Urinary bladder (tissue), 4 donors: ENCODE results near the gene AK2. TPM values are rescaled to one million over a fixed set of nuclear protein-coding genes. Genes with fewer than 3 reads are reported as not detected.
A peak's percentile ranks its signal among the peaks of the same experiment; 100 is the strongest.
"Not testable (repeated sequence)": the region's sequence is repeated elsewhere in the genome, so short reads cannot be mapped to it uniquely, and the experiment has no call there.

Experiments
- DNase-seq: peaks from one replicate; pipeline ENCODE4 v3.0.0-alpha.2; 2015; ENCODE audit errors: extremely low spot score
- H3K27ac ChIP-seq: one replicate; pipeline ENCODE4 v1.5.1; 2013; ENCODE audit warnings: low read depth, mild to moderate bottlenecking, moderate library complexity
- H3K36me3 ChIP-seq: one replicate; pipeline ENCODE4 v1.6.1; 2013; ENCODE audit warnings: mild to moderate bottlenecking, moderate library complexity; ENCODE audit not compliant: insufficient read depth
- H3K4me1 ChIP-seq: one replicate; pipeline ENCODE4 v1.6.1; 2013; ENCODE audit warnings: mild to moderate bottlenecking, moderate library complexity; ENCODE audit not compliant: insufficient read depth
- H3K4me3 ChIP-seq: one replicate; pipeline ENCODE4 v1.5.1; 2013; ENCODE audit warnings: low read depth, low read length
- WGBS: extraction: QIAGEN DNeasy Blood & Tissue Kit; methylation state at CpG from one replicate; pipeline ENCODE4 v1.1.7; 2013; 5-methylcytosine and 5-hydroxymethylcytosine counted together
- polyA plus RNA-seq: library from polyadenylated mRNA; stranded (reverse); fragments of 200-250 nt; gene quantifications from one replicate; pipeline ENCODE4 v1.2.3, GENCODE V29; 2013
- total RNA-seq: library from RNA; depleted of rRNA; stranded (reverse); fragments of >200 nt; gene quantifications from one replicate; pipeline ENCODE4 v1.2.3, GENCODE V29; 2014
- donor health status: healthy with polysubstance abuse.
- donor health status: healthy.

Gene AK2
- total and polyA plus RNA-seq, 2 donors = 79.1 to 83.1 TPM

DNA sequence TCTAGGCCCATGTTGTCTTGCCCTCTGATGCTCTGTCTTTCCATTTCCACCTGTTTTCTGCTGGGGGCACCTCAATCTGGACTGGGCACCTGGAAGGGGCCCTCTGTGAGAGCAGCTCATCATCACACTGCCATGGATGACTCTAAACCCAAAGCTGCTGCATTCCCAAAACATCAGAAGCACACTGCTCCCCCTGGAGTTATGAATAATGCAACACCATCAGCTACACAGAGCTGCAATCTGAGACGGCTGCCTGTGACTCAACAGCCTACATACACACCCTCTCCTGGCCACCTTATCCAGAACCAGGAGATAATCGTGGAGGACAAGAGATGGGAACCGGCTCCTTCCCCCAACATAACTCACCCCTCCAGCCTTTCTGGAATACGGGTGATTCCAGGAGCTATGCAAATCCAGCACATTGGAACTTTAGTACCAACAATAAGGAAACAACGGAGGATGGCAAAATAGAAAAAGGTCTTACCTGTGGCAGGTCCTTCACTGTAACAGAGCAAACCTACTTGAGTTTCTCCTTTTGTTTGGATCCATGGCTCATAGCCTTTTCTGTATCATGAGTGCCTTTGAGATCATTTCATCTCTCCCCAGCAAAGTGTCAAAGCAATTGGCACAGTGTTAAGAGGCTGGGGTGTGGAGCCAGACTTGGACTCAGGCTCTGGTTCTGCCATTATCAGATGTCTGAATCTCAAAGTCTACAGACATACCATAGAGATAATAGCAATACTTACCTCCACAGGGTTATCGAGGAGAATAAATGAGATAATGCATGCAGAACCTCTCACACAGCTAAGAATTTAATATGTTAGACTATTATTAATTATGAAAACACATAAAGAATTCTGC, 29.3 kb downstream of the AK2 start:
- Histone ChIP-seq H3K36me3 (no peaks in the 10 kb centered on the region), H3K4me1 (peaks cover 7% of the 10 kb centered on the region), H3K27ac (no peak overlapping the region), H3K4me3 (no peak overlapping the region)
- WGBS = 53% methylated on average over 6 of the region's 6 CpGs
- no peak for DNase-seq

DNA sequence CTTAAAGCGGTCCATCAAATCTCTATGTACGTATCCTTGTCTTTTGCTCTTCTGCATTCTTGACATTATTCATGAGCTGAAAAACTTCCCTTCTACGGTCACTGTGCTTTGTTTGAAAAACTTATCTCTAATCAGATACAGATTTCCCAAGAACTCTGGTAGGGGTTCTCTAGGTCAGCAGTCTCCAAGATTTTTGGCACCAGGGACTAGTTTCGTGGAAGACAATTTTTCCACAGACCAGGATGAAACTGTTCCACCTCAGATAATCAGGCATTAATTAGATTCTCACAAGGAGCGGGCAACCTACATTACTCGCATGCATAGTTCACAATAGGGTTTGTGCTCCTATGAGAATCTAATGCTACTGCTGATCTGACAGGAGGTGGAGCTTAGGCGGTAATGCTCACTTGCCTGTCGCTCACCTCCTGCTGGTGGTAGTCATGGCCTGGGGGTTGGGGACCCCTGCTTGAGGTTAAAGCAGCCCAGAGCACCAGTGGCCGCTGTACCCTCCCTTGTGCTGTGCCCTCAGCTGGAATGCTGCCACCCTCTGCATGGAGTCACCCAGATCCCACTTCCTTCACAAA, 30.8 kb downstream of the AK2 start:
- H3K27ac ChIP-seq = no peak overlapping the region
- no peak for DNase-seq
- H3K36me3 ChIP-seq = no peaks in the 10 kb centered on the region
- peaks cover 6% of the 10 kb centered on the region for H3K4me1 ChIP-seq
- H3K4me3 ChIP-seq = no peak overlapping the region
- WGBS = 47% methylated on average over 9 of the region's 9 CpGs

DNA sequence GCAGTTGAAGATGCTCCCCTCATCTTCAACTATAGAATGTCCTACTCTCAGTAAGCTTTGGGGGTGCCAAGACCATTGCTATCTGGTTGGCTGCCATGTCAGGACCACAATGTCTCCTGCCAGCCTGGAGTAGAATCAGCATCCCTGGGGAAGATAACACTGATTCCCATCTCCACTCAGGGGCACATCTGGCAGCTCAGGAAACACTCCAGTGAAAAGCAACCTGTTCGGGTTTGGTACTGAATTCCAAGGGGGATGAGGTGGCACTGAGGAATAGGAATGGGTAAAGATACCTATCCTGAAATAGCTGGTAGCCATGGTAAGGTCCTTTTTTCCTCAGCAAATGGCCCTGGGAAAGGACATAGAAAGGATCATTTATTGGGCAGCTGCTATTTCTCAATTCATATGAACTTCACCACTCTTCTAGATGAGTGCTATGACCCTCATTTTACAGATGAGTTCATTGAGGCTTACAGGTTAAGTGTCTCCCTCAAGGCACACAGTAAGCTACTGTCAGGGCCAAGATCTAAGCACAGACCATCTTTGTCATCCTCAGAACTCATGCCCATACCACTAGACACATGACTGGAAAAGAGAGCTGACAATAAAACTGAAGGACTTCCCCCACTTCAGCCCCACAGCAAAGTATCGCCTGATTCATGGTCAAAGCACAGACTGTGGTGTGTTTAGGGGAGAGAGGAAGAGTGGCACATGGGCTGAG, 31.4 kb downstream of the AK2 start:
- DNase-seq = no peak

DNA sequence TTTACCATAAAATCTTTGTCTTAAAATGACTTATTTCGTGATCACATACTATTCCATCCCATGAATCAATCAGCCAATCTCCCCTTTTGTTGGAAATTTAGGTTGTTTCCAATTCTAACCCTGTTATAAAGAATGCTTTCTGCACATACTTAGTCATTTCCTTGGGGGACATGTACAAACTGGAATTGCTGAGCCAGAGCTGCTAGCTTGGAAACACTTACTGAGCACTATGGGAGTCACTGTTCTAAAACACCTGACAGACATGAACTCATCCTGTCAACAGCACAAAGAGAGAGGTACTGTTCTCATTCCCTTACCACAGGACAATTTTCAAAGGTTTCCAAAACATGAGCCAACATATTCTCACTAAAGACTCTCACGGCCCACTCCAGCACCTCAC, 32.1 kb downstream of the AK2 start:
- peak overlapping the region; percentile 4 for H3K27ac ChIP-seq
- no peak overlapping the region for H3K4me3 ChIP-seq
- H3K36me3 ChIP-seq = no peaks in the 10 kb centered on the region
- DNase-seq = no peak
- WGBS = 88% methylated on average over 2 of the region's 2 CpGs
- H3K4me1 ChIP-seq = peaks cover 6% of the 10 kb centered on the region

More for the DNA sequence above, 31.4 kb downstream of the AK2 start:
- Histone ChIP-seq H3K4me3 (no peak overlapping the region), H3K27ac (peak overlapping the region; percentile 4), H3K36me3 (no peaks in the 10 kb centered on the region), H3K4me1 (peaks cover 6% of the 10 kb centered on the region)
- 57% methylated on average over 2 of the region's 2 CpGs for WGBS

DNA sequence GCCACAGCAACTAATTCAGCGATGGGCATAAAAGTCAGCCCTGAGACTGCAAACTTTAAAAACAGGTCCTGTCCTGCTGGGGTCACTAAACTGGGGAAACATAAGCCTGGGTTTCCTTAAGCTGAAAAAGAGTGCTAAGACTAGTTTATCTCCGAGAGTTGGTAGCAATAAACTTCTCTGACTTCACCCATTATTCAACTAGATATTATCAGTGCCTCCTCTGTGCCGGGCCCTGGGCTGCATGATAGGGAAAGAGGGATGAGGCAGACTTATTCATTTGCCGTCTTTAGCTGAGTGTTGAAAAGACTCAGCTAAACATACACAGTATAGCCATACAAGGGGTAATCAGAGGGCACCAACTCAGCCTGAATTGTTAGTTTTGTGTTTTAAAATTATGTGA, 33.0 kb downstream of the AK2 start:
- 70% methylated on average over 4 of the region's 4 CpGs for WGBS
- peaks cover 6% of the 10 kb centered on the region for H3K4me1 ChIP-seq
- H3K4me3 ChIP-seq = no peak overlapping the region
- DNase-seq = no peak
- no peaks in the 10 kb centered on the region for H3K36me3 ChIP-seq
- no peak overlapping the region for H3K27ac ChIP-seq

DNA sequence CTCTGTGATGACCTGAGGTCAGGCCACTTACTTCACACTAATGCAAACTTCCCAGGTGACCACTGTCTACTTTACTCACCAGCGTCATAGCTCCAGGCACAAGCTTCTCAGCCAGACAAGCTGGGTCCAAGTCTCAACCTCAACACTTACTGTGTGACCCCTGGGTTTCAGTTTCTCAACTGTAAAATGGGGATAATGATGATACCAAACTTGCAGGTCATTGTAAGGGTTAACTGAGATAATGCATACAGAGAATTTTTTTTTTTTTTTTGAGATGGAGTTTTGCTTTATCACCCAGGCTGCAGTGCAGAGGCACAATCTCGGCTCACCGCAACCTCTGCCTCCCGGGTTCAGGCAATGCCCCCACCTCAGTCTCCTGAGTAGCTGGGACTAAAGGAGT, 34.7 kb downstream of the AK2 start:
- DNase-seq = no peak
- 83% methylated on average over 4 of the region's 4 CpGs for WGBS
- Histone ChIP-seq H3K36me3 (no peaks in the 10 kb centered on the region), H3K4me1 (peaks cover 5% of the 10 kb centered on the region), H3K27ac (no peak overlapping the region), H3K4me3 (no peak overlapping the region)

DNA sequence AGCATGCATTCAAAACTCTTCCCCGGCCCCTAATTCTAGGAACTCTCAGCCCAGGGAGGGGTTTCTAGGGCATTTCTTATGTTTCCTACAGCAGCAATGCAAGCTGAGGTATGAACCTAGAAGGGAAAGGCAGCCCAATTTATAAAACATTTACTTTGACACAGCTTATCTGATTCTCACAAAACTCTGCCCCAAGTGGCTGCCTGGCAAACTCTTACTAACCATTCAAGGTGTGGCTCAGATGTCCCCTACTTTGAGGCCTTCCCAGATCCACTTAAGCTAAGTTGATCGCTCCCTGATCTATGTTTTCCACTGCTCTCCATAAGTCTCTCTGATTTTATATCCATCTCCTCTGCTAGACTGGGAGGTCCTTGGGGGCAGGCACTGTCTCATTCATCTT, 35.4 kb downstream of the AK2 start:
- no peak for DNase-seq
- H3K4me1 ChIP-seq = peaks cover 4% of the 10 kb centered on the region
- H3K36me3 ChIP-seq = no peaks in the 10 kb centered on the region
- 91% methylated on average over 2 of the region's 2 CpGs for WGBS
- no peak overlapping the region for H3K4me3 ChIP-seq
- no peak overlapping the region for H3K27ac ChIP-seq

DNA sequence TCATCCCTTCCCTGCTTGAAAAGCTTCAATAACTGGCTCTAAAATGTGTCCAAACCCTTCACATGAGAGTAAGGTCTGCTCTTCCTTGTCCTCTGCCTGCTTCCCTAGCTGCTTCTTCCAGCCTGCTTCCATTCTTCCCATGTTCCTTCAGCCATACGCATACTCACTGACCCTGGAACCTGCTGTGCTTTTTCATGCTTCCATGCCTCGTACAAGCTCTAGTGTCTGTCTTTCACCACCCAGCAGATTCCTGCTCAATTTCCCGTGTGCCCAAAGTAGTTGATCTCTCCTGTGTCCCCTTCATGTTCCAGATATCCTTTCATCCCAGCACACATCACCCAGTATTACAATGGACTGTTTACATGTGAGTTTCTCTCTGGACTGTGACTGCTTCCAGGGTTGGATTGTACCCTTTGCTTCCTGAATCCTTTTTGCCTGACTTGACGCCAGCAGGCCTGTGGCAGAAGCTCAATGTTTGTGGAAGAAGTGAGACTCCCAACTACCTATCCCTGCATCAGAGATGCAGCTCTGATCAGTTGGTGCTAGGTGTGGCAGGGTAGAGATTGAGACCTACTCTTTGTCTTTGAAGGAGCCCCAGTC, 36.2 kb downstream of the AK2 start:
- H3K4me3 ChIP-seq = no peak overlapping the region
- no peak for DNase-seq
- WGBS = 63% methylated on average over 4 of the region's 4 CpGs

DNA sequence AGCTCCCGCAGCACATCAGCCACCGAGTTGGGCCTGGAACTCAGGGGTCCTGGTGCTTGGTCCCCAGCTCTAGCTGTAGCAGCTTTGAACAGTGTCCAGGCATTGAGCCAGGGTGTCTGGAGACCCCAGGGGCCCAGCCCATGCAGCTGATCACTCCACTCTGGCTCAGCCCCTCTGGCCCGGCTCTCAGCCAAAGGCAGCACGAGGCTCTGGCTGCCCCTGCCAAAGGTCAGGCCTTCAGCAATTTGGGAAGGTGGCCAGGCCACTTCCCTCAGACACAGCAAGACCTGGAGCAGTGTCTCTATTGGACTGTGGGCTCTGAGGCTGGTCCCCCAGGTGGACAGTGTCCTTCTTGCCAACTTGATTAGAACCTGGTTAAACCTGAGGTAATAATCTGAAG, 37.7 kb downstream of the AK2 start:
- 57% methylated on average over 4 of the region's 4 CpGs for WGBS
- H3K36me3 ChIP-seq = no peaks in the 10 kb centered on the region

More for the DNA sequence above, 36.2 kb downstream of the AK2 start:
- Histone ChIP-seq H3K4me1 (peaks cover 4% of the 10 kb centered on the region), H3K36me3 (no peaks in the 10 kb centered on the region), H3K27ac (no peak overlapping the region)

DNA sequence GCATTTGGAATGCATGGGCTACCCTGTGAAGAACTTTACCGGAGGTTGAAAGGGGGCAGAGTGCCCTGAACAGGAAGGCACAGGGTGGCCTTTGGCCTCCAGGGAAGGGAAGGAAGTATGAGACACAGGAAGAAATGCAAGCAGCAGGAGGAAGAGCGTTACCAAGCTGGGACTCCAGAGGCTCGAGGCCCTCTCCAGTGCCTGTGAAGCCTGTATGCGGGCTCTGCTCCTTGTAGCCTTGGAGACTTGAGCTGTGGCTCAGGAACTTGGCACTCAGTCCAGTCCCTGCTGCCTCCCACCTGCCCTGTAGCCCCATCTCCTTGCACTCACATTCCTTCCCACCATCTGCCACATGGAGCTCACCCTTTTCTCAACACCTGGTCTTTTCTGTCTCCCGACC, 38.6 kb downstream of the AK2 start:
- DNase-seq = no peak
- H3K4me1 ChIP-seq = no peaks in the 10 kb centered on the region
- no peak overlapping the region for H3K27ac ChIP-seq
- H3K4me3 ChIP-seq = no peak overlapping the region
- H3K36me3 ChIP-seq = no peaks in the 10 kb centered on the region
- 72% methylated on average over 5 of the region's 5 CpGs for WGBS

More for the DNA sequence above, 37.7 kb downstream of the AK2 start:
- no peak overlapping the region for H3K4me3 ChIP-seq
- no peak overlapping the region for H3K27ac ChIP-seq
- no peak for DNase-seq
- peaks cover 4% of the 10 kb centered on the region for H3K4me1 ChIP-seq

DNA sequence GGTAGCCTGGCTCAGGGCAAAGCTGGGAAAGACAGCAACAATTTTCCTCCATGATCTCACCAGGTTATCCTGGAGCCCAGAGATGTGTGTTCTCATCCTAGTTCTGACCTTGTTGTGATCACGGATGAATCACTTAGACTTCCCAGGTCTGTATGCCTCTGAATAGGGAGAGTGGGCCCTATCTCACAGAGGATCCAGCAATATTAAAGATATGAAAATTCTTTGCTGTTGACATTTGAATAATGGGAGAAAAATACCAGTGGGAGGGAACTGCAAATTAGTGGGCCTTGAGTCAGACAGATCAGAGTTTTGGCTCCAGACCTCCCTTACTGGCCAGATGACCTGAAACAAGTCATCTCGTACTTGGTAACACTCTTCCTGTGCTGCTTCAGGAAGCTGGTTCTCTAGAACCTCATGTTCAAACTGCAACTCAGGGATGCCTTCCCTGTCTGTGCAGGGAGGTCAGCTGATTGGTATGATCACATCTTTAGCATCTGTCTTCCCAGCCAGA, 39.2 kb downstream of the AK2 start:
- no peaks in the 10 kb centered on the region for H3K4me1 ChIP-seq
- WGBS = 59% methylated on average over 2 of the region's 2 CpGs
- H3K27ac ChIP-seq = no peak overlapping the region
- no peaks in the 10 kb centered on the region for H3K36me3 ChIP-seq
- no peak overlapping the region for H3K4me3 ChIP-seq
- DNase-seq = no peak

DNA sequence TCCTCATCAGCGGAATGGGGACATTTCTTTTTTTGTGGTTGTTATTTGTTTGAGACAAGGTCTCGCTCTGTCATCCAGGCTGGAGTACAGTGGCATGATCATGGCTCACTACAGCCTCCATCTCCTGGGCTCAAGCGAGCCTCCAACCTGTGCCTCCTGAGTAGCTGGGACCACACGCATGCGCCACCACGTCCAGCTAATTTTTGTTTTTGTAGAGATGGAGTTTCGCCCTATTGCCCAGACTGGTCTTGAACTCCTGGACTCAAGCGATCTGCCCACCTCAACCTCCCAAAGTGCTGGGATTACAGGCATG, 43.4 kb downstream of the AK2 start:
- H3K4me1 ChIP-seq, DNase-seq, H3K36me3 ChIP-seq, H3K27ac ChIP-seq, H3K4me3 ChIP-seq: not testable (repeated sequence)
- WGBS = 96% methylated on average over 8 of the region's 8 CpGs

DNA sequence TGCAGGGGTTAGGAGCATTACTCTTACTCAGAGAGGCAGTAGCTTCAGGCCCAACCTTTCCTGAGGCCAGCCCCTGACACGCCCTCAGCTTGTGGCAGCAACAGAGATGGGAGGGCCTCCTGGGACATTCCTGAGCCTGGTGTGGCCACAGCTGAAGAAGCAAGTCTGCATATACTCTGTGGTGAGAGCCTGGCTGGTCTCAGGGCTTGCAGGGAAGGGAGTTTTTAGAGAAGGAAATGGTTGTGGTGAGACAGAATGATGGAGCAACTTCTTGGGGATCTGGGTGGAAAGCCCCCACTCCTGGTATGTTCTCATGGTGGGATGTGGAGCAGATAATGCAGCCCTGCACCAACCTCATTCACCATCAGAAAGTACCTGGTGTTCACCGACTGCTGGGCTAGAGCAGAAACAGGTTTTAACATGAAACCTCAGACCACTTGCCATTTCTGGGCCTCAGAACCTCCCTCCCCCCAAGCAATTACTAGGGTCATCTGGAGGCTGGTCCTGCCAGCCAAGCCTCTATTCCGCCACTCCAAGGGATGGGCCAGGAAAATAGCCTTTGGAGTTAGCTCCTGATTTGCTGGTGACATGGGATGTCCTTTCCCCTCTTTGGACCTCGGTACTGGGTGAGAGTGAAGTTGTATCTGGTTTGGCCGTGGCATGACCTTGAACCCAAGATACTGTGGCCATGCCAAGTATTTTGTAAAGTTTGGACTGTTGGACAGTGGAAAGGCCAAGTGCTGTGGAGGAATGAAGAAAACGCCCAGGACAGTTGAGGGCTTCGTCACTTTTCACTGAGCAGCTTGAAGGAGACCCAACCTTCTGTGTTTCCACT, 44.0 kb downstream of the AK2 start:
- WGBS = 69% methylated on average over 7 of the region's 7 CpGs
- Histone ChIP-seq H3K4me1 (no peaks in the 10 kb centered on the region), H3K4me3 (no peak overlapping the region), H3K36me3 (no peaks in the 10 kb centered on the region), H3K27ac (peak overlapping the region; percentile 63)
- peak; percentile 76 for DNase-seq
